ENCODE data around the gene HSD11B2.

DNA sequence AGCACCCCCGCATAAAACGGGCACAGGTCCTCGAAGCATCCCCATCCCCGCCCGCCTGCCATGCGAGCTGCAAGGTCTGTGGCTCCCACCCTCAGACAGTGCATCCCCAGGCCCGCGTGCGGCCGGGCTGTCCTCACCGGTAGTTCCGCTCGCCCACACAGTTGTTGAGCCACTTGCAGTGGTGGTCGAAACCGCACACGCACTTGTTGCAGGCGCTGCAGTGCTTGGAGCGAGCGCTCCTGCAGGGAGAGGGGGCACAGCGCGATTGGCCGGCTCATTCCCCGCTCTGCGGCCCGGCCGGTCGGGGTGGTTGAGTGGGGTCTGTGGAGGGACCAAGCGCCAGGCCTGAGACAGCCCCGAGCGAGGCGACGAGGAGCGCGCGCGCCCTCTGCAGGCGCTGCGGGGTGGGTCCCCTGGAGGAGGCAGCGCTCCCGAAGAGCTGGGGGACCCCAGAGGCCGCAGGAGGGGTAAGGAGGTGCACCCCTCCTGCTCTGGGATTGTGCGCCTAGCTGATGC, 31.6 kb upstream of the HSD11B2 start:
- TF ChIP-seq, protein P1, sequence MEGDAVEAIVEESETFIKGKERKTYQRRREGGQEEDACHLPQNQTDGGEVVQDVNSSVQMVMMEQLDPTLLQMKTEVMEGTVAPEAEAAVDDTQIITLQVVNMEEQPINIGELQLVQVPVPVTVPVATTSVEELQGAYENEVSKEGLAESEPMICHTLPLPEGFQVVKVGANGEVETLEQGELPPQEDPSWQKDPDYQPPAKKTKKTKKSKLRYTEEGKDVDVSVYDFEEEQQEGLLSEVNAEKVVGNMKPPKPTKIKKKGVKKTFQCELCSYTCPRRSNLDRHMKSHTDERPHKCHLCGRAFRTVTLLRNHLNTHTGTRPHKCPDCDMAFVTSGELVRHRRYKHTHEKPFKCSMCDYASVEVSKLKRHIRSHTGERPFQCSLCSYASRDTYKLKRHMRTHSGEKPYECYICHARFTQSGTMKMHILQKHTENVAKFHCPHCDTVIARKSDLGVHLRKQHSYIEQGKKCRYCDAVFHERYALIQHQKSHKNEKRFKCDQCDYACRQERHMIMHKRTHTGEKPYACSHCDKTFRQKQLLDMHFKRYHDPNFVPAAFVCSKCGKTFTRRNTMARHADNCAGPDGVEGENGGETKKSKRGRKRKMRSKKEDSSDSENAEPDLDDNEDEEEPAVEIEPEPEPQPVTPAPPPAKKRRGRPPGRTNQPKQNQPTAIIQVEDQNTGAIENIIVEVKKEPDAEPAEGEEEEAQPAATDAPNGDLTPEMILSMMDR (IDR thresholded peaks at IDR 0.05; ENCODE audit: low read depth, low read length, missing input control) = peak; percentile 46
- no peak for TF ChIP-seq JUND (IDR thresholded peaks at IDR 0.05)
